PC-9 (cell line): ENCODE measurements around the gene FBXW7.

Experiments
- CTCF ChIP-seq: fragments of 200-600 bp; sonication (generic); conservative IDR thresholded peaks from 2 replicates; pipeline ENCODE4 v1.6.1; 2017; ENCODE audit warnings: mixed run types, antibody characterized with exemption, mild to moderate bottlenecking, moderate library complexity
- EZH2 ChIP-seq: fragments of 200-600 bp; sonication (generic); IDR thresholded peaks from 2 replicates; pipeline ENCODE4 v1.8.0; 2017; ENCODE audit warnings: antibody characterized with exemption, low read depth

- TF ChIP-seq CTCF (no peak), EZH2 (no peak)
Measured at GRCh38 chr4:152421576-152421975, 114.3 kb downstream of the FBXW7 start.
